ENCODE measurements around the gene SYF2.
"Not testable (repeated sequence)": the region's sequence is repeated elsewhere in the genome, so short reads cannot be mapped to it uniquely, and the experiment has no call there.

DNA sequence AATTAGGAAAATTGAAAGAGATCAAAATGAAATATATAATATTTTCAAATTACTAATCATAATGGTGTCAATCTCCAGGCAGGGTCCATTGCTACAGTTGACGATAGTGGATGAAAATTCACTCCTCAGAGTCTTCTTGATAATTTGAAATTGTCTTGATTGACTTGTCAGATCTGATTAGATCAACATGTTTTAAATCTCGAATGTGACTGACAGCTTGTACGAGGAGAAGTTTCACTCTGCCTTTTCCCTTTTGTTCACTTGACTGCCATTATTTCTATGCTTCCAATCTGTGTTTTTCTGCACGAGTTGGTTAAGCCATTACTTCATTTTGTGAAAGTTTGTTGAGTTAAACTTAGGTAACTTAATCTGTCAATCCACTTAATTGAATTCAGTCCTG lies 43.3 kb upstream of the SYF2 start:
- TF ChIP-seq, protein P1, sequence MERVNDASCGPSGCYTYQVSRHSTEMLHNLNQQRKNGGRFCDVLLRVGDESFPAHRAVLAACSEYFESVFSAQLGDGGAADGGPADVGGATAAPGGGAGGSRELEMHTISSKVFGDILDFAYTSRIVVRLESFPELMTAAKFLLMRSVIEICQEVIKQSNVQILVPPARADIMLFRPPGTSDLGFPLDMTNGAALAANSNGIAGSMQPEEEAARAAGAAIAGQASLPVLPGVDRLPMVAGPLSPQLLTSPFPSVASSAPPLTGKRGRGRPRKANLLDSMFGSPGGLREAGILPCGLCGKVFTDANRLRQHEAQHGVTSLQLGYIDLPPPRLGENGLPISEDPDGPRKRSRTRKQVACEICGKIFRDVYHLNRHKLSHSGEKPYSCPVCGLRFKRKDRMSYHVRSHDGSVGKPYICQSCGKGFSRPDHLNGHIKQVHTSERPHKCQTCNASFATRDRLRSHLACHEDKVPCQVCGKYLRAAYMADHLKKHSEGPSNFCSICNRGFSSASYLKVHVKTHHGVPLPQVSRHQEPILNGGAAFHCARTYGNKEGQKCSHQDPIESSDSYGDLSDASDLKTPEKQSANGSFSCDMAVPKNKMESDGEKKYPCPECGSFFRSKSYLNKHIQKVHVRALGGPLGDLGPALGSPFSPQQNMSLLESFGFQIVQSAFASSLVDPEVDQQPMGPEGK (CRISPR knock-in tag; IDR thresholded peaks at IDR 0.05; ENCODE audit: borderline replicate concordance), result not testable (repeated sequence)
- TF ChIP-seq OSR1 (CRISPR knock-in tag; IDR thresholded peaks at IDR 0.05); ISL1 (CRISPR knock-in tag; IDR thresholded peaks at IDR 0.05); GLIS3 (CRISPR knock-in tag; IDR thresholded peaks at IDR 0.05); ZFP30 (CRISPR knock-in tag; IDR thresholded peaks at IDR 0.05); ZFP3 (CRISPR knock-in tag; IDR thresholded peaks at IDR 0.05); ARNTL (CRISPR knock-in tag; IDR thresholded peaks at IDR 0.05; ENCODE audit: borderline replicate concordance, low read depth): not testable (repeated sequence)
- TF ChIP-seq, protein P2, sequence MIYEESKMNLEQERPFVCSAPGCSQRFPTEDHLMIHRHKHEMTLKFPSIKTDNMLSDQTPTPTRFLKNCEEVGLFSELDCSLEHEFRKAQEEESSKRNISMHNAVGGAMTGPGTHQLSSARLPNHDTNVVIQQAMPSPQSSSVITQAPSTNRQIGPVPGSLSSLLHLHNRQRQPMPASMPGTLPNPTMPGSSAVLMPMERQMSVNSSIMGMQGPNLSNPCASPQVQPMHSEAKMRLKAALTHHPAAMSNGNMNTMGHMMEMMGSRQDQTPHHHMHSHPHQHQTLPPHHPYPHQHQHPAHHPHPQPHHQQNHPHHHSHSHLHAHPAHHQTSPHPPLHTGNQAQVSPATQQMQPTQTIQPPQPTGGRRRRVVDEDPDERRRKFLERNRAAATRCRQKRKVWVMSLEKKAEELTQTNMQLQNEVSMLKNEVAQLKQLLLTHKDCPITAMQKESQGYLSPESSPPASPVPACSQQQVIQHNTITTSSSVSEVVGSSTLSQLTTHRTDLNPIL (CRISPR knock-in tag; IDR thresholded peaks at IDR 0.05; ENCODE audit: low read depth), result not testable (repeated sequence)
- TF ChIP-seq, protein P3, sequence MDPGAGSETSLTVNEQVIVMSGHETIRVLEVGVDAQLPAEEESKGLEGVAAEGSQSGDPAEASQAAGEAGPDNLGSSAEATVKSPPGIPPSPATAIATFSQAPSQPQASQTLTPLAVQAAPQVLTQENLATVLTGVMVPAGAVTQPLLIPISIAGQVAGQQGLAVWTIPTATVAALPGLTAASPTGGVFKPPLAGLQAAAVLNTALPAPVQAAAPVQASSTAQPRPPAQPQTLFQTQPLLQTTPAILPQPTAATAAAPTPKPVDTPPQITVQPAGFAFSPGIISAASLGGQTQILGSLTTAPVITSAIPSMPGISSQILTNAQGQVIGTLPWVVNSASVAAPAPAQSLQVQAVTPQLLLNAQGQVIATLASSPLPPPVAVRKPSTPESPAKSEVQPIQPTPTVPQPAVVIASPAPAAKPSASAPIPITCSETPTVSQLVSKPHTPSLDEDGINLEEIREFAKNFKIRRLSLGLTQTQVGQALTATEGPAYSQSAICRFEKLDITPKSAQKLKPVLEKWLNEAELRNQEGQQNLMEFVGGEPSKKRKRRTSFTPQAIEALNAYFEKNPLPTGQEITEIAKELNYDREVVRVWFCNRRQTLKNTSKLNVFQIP (CRISPR knock-in tag; IDR thresholded peaks at IDR 0.05; ENCODE audit: borderline replicate concordance, low read depth), result not testable (repeated sequence)
